Sigmoid colon (tissue), 7 donors: ENCODE results near the gene SCEL. TPM values are rescaled to one million over a fixed set of nuclear protein-coding genes. Genes with fewer than 3 reads are reported as not detected.

Experiments
- DNase-seq: peaks from one replicate; pipeline ENCODE4 v3.0.0-alpha.2; 2019
- H3K27ac ChIP-seq, 4 donors: fragments of 200-600 bp; sonication (generic); one replicate each; pipeline ENCODE4 v1.5.1; 2016 to 2019; ENCODE audit warnings: mild to moderate bottlenecking in 1 of 4
- H3K27me3 ChIP-seq, 3 donors: fragments of 200-600 bp; sonication (generic); one replicate each; pipeline ENCODE4 v1.5.1; 2019; ENCODE audit warnings: mild to moderate bottlenecking in 1 of 3
- H3K36me3 ChIP-seq, 4 donors: fragments of 200-600 bp; sonication (generic); one replicate each; pipeline ENCODE4 v1.5.1; 2016 to 2019
- H3K4me1 ChIP-seq, 4 donors: fragments of 200-600 bp; sonication (generic); one replicate each; pipeline ENCODE4 v1.5.1; 2017 to 2019
- H3K4me3 ChIP-seq, 4 donors: fragments of 200-600 bp; sonication (generic); one replicate each; pipeline ENCODE4 v1.5.1; 2017 to 2019; ENCODE audit warnings: mild to moderate bottlenecking in 2 of 4, moderate library complexity in 1 of 4
- H3K9me3 ChIP-seq, 4 donors: fragments of 200-600 bp in 3 of 4; sonication (generic) in 3 of 4; one replicate each; pipeline versions ENCODE4 v1.5.1 to v1.6.1; 2013 to 2019
- EP300 ChIP-seq, 4 donors: sonication (generic); formaldehyde crosslinking; IDR thresholded peaks; one replicate each; pipeline ENCODE4 v1.6.1; 2017; ENCODE audit warnings: antibody characterized with exemption in 4 of 4
- POLR2A ChIP-seq, 2 donors: fragments of 450-650 bp; IDR thresholded peaks; one replicate each; pipeline ENCODE4 v1.6.1; 2016; ENCODE audit warnings: antibody characterized with exemption in 2 of 2, mild to moderate bottlenecking in 2 of 2, moderate library complexity in 2 of 2
- POLR2AphosphoS5 ChIP-seq, 4 donors: sonication (generic); formaldehyde crosslinking; IDR thresholded peaks; one replicate each; pipeline ENCODE4 v1.6.1; 2017; ENCODE audit warnings: antibody characterized with exemption in 4 of 4
- WGBS, 2 donors: extraction: QIAGEN DNeasy Blood & Tissue Kit; methylation state at CpG; one replicate each; pipeline ENCODE4 v1.1.7; 2013; 5-methylcytosine and 5-hydroxymethylcytosine counted together
- intact Hi-C: fragments of 100-400 bp; cut with DNase I; formaldehyde crosslinking; loops from one replicate; pipeline ENCODE4 v1.15.1; 2023
- polyA plus RNA-seq, 3 donors: library from polyadenylated mRNA; stranded (reverse); fragments of 200-250 nt; gene quantifications; one replicate each; pipeline ENCODE4 v1.2.3, GENCODE V29; 2013
- total RNA-seq, 4 donors: library from RNA; depleted of rRNA; stranded (reverse); fragments of >200 nt; gene quantifications; one replicate each; pipeline ENCODE4 v1.1.0, GENCODE V29; 2016
- TF ChIP-seq, protein P1 (sequence below), 4 experiments: fragments of 450-650 bp in 3 of 4; fragments of 200-600 bp in 1 of 4; IDR thresholded peaks; one replicate each; pipeline ENCODE4 v1.5.1; 2016 to 2019; ENCODE audit warnings: antibody characterized with exemption in 4 of 4, mild to moderate bottlenecking in 3 of 4, moderate library complexity in 2 of 4
- donor health status: healthy with polysubstance abuse.
- donor health status: Bipolar disorder and iron deficiency.
- donor health status: healthy.

SCEL gene
- total and polyA plus RNA-seq, 7 donors, result 0.54 to 2.4 (median 2.1) TPM; not detected in 4

DNA sequence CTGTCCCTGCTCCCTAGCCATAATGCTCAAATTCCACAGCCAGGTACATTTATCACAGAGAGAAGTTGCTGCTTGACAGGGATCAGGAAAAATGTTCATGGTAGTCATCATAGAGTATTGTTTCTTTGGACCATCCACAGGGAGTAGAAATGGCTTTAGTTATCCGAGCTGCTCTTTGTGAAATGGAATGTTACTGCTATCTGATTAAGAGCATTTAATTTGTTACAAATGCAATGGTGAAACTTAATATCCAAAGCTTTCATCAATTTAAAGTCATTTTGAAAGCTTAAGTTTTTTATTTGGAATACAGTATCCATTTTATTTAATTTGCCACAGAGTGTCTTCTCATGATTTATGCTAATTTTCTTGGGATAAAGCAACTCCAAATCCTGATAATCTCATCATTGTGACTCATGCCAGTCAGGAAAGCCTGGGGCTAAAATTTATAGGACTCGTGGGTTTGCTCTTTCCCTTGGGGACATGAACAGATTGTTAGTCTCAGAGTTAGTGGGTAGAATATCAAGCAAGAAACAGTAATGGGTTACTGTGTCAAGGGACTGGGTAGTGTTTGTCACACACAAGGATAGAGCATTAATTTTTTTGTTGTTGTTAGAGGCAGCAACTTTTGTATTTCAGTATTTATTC is 59.8 kb downstream of the SCEL start:
- peaks cover 0 to 7% (median 0%) of the 10 kb centered on the region in 3 donors for H3K27me3 ChIP-seq
- DNase-seq, result no peak
- WGBS, 2 donors, result 41 to 58% methylated on average over 2 of the region's 2 CpGs
- intact Hi-C loops, result no loop called here
- no peak overlapping the region for H3K27ac ChIP-seq
- no peaks in the 10 kb centered on the region for H3K9me3 ChIP-seq
- no peaks in the 10 kb centered on the region for H3K36me3 ChIP-seq
- TF ChIP-seq, protein P1, sequence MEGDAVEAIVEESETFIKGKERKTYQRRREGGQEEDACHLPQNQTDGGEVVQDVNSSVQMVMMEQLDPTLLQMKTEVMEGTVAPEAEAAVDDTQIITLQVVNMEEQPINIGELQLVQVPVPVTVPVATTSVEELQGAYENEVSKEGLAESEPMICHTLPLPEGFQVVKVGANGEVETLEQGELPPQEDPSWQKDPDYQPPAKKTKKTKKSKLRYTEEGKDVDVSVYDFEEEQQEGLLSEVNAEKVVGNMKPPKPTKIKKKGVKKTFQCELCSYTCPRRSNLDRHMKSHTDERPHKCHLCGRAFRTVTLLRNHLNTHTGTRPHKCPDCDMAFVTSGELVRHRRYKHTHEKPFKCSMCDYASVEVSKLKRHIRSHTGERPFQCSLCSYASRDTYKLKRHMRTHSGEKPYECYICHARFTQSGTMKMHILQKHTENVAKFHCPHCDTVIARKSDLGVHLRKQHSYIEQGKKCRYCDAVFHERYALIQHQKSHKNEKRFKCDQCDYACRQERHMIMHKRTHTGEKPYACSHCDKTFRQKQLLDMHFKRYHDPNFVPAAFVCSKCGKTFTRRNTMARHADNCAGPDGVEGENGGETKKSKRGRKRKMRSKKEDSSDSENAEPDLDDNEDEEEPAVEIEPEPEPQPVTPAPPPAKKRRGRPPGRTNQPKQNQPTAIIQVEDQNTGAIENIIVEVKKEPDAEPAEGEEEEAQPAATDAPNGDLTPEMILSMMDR (IDR thresholded peaks at IDR 0.05), result no peak
- TF ChIP-seq POLR2A (IDR thresholded peaks at IDR 0.05), result no peak
- TF ChIP-seq POLR2AphosphoS5 (IDR thresholded peaks at IDR 0.05), result no peak
- TF ChIP-seq EP300 (IDR thresholded peaks at IDR 0.05), result no peak
- H3K4me3 ChIP-seq, result no peak overlapping the region
- no peaks in the 10 kb centered on the region for H3K4me1 ChIP-seq

DNA sequence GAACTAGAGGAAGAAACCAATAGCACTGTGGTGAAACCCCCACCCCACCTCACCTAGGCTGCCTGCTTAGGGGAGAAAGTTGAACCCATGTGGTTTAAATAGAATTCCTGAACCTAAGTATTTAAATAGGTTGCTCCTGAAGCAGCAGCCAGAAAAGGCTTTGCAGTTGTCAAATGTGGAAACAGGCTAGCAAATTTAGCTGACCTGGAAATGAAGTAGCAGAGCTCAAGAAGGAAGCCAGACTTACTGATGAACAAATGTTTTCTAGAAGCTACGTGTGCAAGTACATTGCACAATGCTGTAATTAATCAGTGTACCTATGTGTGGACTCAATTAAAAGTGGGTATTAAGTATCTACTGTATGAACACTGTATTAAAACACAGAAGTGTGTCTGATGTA is 61.3 kb downstream of the SCEL start:
- Histone ChIP-seq H3K9me3 (no peaks in the 10 kb centered on the region), H3K27ac (no peak overlapping the region), H3K36me3 (no peaks in the 10 kb centered on the region), H3K4me3 (no peak overlapping the region), H3K27me3 (peaks cover 0 to 7% (median 0%) of the 10 kb centered on the region in 3 donors), H3K4me1 (no peaks in the 10 kb centered on the region)
- intact Hi-C loops, result no loop called here
- 60 to 69% methylated on average over 1 of the region's 1 CpG for WGBS, 2 donors
- DNase-seq, result no peak
- no peak for TF ChIP-seq POLR2A (IDR thresholded peaks at IDR 0.05)

DNA sequence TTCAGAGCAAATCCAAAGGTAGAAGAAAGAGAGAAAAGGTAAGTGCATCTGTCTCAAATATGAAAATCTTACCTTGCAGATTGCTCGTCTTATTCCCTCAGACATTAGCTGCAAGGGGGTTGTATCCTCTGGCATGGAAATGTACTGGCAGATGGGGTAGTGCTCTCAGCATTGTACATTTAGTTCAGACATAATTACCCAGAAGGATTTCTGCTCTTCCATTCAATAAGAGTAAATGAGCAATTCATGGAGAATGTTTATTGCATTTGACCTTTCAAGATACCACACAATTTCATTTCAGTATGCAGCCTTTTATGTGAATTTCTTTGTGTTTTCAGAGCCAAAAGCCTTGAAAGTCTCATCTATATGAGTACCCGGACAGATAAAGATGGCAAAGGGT is 63.8 kb downstream of the SCEL start:
- Histone ChIP-seq H3K4me3 (no peak overlapping the region), H3K27ac (no peak overlapping the region), H3K36me3 (no peaks in the 10 kb centered on the region), H3K27me3 (peaks cover 0 to 3% (median 0%) of the 10 kb centered on the region in 3 donors), H3K4me1 (no peaks in the 10 kb centered on the region), H3K9me3 (no peaks in the 10 kb centered on the region)
- DNase-seq, result no peak
- intact Hi-C loops, result no loop called here
- WGBS, 2 donors, result 88 to 91% methylated on average over 2 of the region's 2 CpGs
- TF ChIP-seq POLR2A (IDR thresholded peaks at IDR 0.05), result no peak
- TF ChIP-seq EP300 (IDR thresholded peaks at IDR 0.05), result no peak
- no peak for TF ChIP-seq POLR2AphosphoS5 (IDR thresholded peaks at IDR 0.05)
- TF ChIP-seq, protein P1 (IDR thresholded peaks at IDR 0.05), result no peak

DNA sequence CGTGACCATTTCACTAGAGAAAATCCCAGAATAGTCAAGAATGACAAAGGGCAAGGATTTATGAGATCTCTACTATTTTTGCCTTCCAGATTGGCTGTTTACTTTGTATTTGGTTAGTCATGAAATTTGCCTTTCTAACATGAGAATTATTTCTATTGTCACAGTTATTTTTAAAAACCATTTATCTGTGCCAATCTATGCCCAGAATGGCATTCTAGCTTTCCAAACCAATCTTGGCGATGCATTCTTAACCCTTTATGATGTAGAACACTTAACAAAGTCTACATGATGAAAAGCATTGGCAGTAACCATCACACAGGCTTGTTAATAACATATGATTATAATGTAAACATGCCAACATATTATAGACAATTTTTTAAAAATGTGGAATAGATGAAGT is 65.2 kb downstream of the SCEL start:
- no peak for DNase-seq
- no peak overlapping the region for H3K4me3 ChIP-seq
- 75 to 85% methylated on average over 2 of the region's 2 CpGs for WGBS, 2 donors
- no peak overlapping the region for H3K27ac ChIP-seq
- no peaks in the 10 kb centered on the region for H3K27me3 ChIP-seq
- no peak for TF ChIP-seq POLR2A (IDR thresholded peaks at IDR 0.05)
- no peak for TF ChIP-seq POLR2AphosphoS5 (IDR thresholded peaks at IDR 0.05)
- TF ChIP-seq EP300 (IDR thresholded peaks at IDR 0.05), result no peak
- TF ChIP-seq, protein P1 (IDR thresholded peaks at IDR 0.05), result no peak
- no peaks in the 10 kb centered on the region for H3K36me3 ChIP-seq
- no peaks in the 10 kb centered on the region for H3K4me1 ChIP-seq
- intact Hi-C loops, result no loop called here
- no peaks in the 10 kb centered on the region for H3K9me3 ChIP-seq

DNA sequence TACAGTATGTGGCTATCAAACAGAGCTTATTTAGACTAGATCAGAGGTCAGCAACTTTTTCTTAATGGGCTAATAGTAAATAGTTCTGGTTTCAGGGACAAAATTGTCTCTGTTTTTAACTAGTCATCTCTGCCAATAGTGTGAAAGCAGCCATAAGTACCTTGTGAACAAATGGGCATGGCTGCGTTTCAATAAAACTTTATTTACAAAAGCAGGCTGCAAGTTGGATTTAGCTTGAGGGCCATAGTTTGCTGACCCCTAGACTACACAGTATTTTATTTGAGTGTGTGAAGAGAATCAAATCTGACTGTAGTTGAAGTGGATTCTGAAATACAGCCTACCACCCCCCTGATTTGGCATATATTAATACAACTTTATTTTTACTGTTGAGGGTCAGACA is 75.6 kb downstream of the SCEL start:
- H3K27me3 ChIP-seq, result no peaks in the 10 kb centered on the region
- TF ChIP-seq POLR2AphosphoS5 (IDR thresholded peaks at IDR 0.05), result no peak
- TF ChIP-seq EP300 (IDR thresholded peaks at IDR 0.05), result no peak
- TF ChIP-seq POLR2A (IDR thresholded peaks at IDR 0.05), result no peak
- TF ChIP-seq, protein P1 (IDR thresholded peaks at IDR 0.05), result no peak

More for the DNA sequence above, 75.6 kb downstream of the SCEL start:
- DNase-seq, result no peak
- Histone ChIP-seq H3K9me3 (no peaks in the 10 kb centered on the region), H3K4me3 (no peak overlapping the region), H3K36me3 (no peaks in the 10 kb centered on the region), H3K27ac (no peak overlapping the region), H3K4me1 (no peaks in the 10 kb centered on the region)
- WGBS, 2 donors, result 94 to 97% methylated on average over 1 of the region's 1 CpG
- intact Hi-C loops, result no loop called here
